GM20431 (cell line): ENCODE results near the gene ADAP2.

ENCODE experiments used
- in situ Hi-C: fragments of 300-500 bp; cut with MseI, MboI; formaldehyde crosslinking; loops from one replicate; pipeline ENCODE4 v1.15.0; 2020; ENCODE audit warnings: low sequenced_read_pairs; ENCODE audit not compliant: unreplicated experiment

ADAP2 gene

DNA sequence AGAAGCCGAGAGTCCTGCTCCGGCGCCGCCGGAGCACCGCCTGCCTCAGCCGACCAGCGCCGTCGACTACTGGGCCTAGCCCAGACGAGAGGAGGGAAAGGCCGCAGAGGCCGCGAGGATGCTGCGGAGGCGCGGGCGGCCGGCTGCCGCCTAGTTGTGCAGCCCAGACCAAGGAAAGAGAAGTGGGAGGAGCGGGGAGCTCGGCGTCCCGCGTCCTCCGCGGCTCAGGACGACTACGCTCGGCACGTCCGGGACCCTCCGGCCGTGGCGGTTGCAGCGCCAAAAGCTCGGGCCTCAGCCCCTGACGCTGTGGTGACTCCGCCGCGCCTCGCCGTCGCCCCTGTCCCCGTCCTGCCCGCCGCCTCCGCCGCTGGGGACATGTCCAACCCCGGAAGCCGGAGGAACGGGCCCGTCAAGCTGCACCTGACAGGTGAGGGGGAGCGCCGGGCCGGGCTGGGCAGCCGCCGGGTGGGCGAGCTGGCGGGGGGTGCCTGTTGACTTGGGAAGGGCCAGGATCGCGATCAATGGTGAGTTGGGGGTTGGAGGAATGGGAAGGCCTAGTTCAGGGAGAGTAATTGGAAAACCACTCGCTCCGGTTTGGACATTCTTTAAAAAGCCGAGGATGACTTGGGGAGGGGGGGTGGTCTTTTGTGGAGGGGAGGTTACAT is 86.8 kb downstream of the ADAP2 start:
- in situ Hi-C loops: no loop called here
